Islet of Langerhans (tissue), 1 donor: ENCODE results near the gene CCDC154.

Experiments used
- FAIRE-seq: peaks from one replicate; lab custom pipeline; 2011; peaks lifted over from hg19 to GRCh38; lab: Jason Lieb, UNC

The CCDC154 gene

GRCh38 chr16:1420111-1420539, 24.2 kb downstream of the CCDC154 start:
- no peak for FAIRE-seq

- no peak for FAIRE-seq
Observed at GRCh38 chr16:1416521-1416941, 27.8 kb downstream of the CCDC154 start.

- FAIRE-seq, result no peak
Observed at GRCh38 chr16:1414532-1415260, 29.7 kb downstream of the CCDC154 start, which contains the start of gene UNKL. TSS of gene UNKL (minus strand) at chr16:1414704. CDS start at chr16:1414691, 13 bp downstream.

- FAIRE-seq, result no peak
Observed at GRCh38 chr16:1413684-1414531, 30.4 kb downstream of the CCDC154 start.

- no peak for FAIRE-seq
Observed at GRCh38 chr16:1412847-1413246, 31.5 kb downstream of the CCDC154 start.

- no peak for FAIRE-seq
Observed at GRCh38 chr16:1408171-1408837, 36.1 kb downstream of the CCDC154 start.

- FAIRE-seq, result no peak
Observed at GRCh38 chr16:1407753-1408152, 36.6 kb downstream of the CCDC154 start.

GRCh38 chr16:1403733-1404132, 40.6 kb downstream of the CCDC154 start:
- FAIRE-seq, result no peak

GRCh38 chr16:1403036-1403435, 41.3 kb downstream of the CCDC154 start:
- FAIRE-seq, result no peak

- no peak for FAIRE-seq
Observed at GRCh38 chr16:1401758-1402154, 42.6 kb downstream of the CCDC154 start.

- no peak for FAIRE-seq
Observed at GRCh38 chr16:1401061-1401757, 43.1 kb downstream of the CCDC154 start.

- no peak for FAIRE-seq
Observed at GRCh38 chr16:1398826-1399581, 45.4 kb downstream of the CCDC154 start.

- no peak for FAIRE-seq
Observed at GRCh38 chr16:1398351-1398750, 46.0 kb downstream of the CCDC154 start.

GRCh38 chr16:1397779-1398178, 46.6 kb downstream of the CCDC154 start:
- FAIRE-seq, result no peak

- no peak for FAIRE-seq
Observed at GRCh38 chr16:1395444-1396031, 48.8 kb downstream of the CCDC154 start.

- no peak for FAIRE-seq
Observed at GRCh38 chr16:1394367-1394951, 49.9 kb downstream of the CCDC154 start.

- no peak for FAIRE-seq
Observed at GRCh38 chr16:1393613-1394176, 50.7 kb downstream of the CCDC154 start.

- no peak for FAIRE-seq
Observed at GRCh38 chr16:1392826-1393225, 51.5 kb downstream of the CCDC154 start.

GRCh38 chr16:1390239-1390779, 54.0 kb downstream of the CCDC154 start:
- no peak for FAIRE-seq

- no peak for FAIRE-seq
Observed at GRCh38 chr16:1389762-1390161, 54.6 kb downstream of the CCDC154 start.
